ENCODE measurements around the gene KMT2B.

DNA sequence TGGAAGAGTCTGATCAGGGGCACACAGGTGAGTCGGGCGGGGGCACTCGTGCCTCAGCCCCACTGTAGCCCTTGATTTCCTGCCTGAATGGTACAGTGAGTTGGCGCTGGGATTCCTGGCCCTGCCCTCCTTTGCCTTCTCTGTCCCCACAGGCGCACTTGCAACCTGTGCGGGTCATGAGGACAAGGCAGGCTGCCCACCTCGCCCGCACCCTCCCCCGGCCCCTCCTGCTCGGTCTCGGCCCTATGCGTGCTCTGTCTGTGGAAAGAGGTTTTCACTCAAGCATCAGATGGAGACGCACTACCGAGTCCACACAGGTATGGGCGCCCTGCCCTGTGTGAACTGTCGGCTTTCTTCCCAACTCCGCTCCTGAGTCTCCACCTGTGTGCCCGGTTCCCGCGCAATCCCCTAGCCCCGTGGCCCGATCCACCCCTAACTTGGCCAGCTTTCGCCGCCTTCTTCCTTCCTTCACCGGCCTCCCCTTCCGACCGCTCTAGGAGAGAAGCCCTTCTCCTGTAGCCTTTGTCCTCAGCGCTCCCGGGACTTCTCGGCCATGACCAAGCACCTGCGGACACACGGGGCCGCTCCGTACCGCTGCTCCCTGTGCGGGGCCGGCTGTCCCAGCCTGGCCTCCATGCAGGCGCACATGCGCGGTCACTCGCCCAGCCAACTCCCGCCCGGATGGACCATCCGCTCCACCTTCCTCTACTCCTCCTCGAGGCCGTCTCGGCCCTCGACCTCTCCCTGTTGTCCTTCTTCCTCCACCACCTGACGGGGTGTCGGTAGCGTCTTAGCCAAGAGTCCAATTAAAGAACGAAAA lies 1.6 kb upstream of the KMT2B start:
- TF ChIP-seq, protein P1, sequence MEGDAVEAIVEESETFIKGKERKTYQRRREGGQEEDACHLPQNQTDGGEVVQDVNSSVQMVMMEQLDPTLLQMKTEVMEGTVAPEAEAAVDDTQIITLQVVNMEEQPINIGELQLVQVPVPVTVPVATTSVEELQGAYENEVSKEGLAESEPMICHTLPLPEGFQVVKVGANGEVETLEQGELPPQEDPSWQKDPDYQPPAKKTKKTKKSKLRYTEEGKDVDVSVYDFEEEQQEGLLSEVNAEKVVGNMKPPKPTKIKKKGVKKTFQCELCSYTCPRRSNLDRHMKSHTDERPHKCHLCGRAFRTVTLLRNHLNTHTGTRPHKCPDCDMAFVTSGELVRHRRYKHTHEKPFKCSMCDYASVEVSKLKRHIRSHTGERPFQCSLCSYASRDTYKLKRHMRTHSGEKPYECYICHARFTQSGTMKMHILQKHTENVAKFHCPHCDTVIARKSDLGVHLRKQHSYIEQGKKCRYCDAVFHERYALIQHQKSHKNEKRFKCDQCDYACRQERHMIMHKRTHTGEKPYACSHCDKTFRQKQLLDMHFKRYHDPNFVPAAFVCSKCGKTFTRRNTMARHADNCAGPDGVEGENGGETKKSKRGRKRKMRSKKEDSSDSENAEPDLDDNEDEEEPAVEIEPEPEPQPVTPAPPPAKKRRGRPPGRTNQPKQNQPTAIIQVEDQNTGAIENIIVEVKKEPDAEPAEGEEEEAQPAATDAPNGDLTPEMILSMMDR (IDR thresholded peaks at IDR 0.05) = no peak
- TF ChIP-seq POLR2A (IDR thresholded peaks at IDR 0.05) = no peak

Measured in uterus (tissue), 2 donors.